Measurements from ENCODE around the gene FHOD3.
"Not testable (repeated sequence)": the region's sequence is repeated elsewhere in the genome, so short reads cannot be mapped to it uniquely, and the experiment has no call there.

Gene FHOD3

GRCh38 chr18:36798738-36799473 is 501.4 kb downstream of the FHOD3 start:
- DNase-seq (ENCODE audit: low spot score), result no peak

- no peak for DNase-seq (ENCODE audit: low spot score)
These were observed 507.6 kb downstream of the FHOD3 start for GRCh38 chr18:36805105-36805504.

GRCh38 chr18:36808681-36809080 is 511.2 kb downstream of the FHOD3 start:
- no peak for DNase-seq (ENCODE audit: low spot score)

GRCh38 chr18:36809590-36810381 is 512.3 kb downstream of the FHOD3 start:
- DNase-seq (ENCODE audit: low spot score), result peak; percentile 70

GRCh38 chr18:36811430-36811829 is 513.9 kb downstream of the FHOD3 start:
- DNase-seq (ENCODE audit: low spot score), result no peak

GRCh38 chr18:36811955-36812354 is 514.4 kb downstream of the FHOD3 start:
- DNase-seq (ENCODE audit: low spot score), result no peak

- DNase-seq (ENCODE audit: low spot score), result no peak
These were observed 515.2 kb downstream of the FHOD3 start for GRCh38 chr18:36812678-36813077.

- no peak for DNase-seq (ENCODE audit: low spot score)
These were observed 515.7 kb downstream of the FHOD3 start for GRCh38 chr18:36813101-36813775.

- DNase-seq (ENCODE audit: low spot score), result no peak
These were observed 516.3 kb downstream of the FHOD3 start for GRCh38 chr18:36813824-36814223.

- DNase-seq (ENCODE audit: low spot score), result no peak
These were observed 517.5 kb downstream of the FHOD3 start for GRCh38 chr18:36814994-36815393.

- DNase-seq (ENCODE audit: low spot score), result not testable (repeated sequence)
These were observed 518.6 kb downstream of the FHOD3 start for GRCh38 chr18:36816096-36816495.

- DNase-seq (ENCODE audit: low spot score), result no peak
These were observed 519.5 kb downstream of the FHOD3 start for GRCh38 chr18:36817039-36817438.

- no peak for DNase-seq (ENCODE audit: low spot score)
These were observed 521.1 kb downstream of the FHOD3 start for GRCh38 chr18:36818652-36819051.

- no peak for DNase-seq (ENCODE audit: low spot score)
These were observed 522.1 kb downstream of the FHOD3 start for GRCh38 chr18:36819621-36820020.

- DNase-seq (ENCODE audit: low spot score), result no peak
These were observed 524.2 kb downstream of the FHOD3 start for GRCh38 chr18:36821681-36822080.

GRCh38 chr18:36825526-36825925 is 528.0 kb downstream of the FHOD3 start:
- DNase-seq (ENCODE audit: low spot score), result no peak

- DNase-seq (ENCODE audit: low spot score), result no peak
These were observed 529.0 kb downstream of the FHOD3 start for GRCh38 chr18:36826556-36826955.

GRCh38 chr18:36828157-36828629 is 530.7 kb downstream of the FHOD3 start:
- peak; percentile 26 for DNase-seq (ENCODE audit: low spot score)

- peak; percentile 88 for DNase-seq (ENCODE audit: low spot score)
These were observed 531.3 kb downstream of the FHOD3 start, which contains the start of the genes KIAA1328 and TPGS2 for GRCh38 chr18:36828630-36829361. Gene KIAA1328, plus strand, starts transcription at chr18:36829127. Its CDS starts 12 bp downstream, at chr18:36829139. Gene TPGS2, minus strand, starts transcription at chr18:36829002. Its CDS starts 235 bp downstream, at chr18:36828767.
